Panc1 (cell line): ENCODE measurements around the gene OXCT1. TPM values are rescaled to one million over a fixed set of nuclear protein-coding genes. Genes with fewer than 3 reads are reported as not detected.

Experiments
- ATAC-seq: fragments of 200-7000 bp; cut with Tn5 transposase; 2 replicates; pipeline ENCODE4 v1.9.1; 2020; ENCODE audit warnings: mild to moderate bottlenecking, moderate library complexity
- BruUV-seq: library from RNA; stranded (reverse); fragments of 400-500 nt; replicated peaks from 2 replicates; lab custom pipeline; 2021; lab: Mats Ljungman, UMichigan
- CTCF ChIA-PET: fragments of 300-600 bp; sonication (Branson Sonifier 250); formaldehyde crosslinking; loops from one replicate; lab custom pipeline; 2022; ENCODE audit warnings: antibody characterized with exemption; lab: Charles Lee
- POLR2A ChIA-PET: fragments of 300-600 bp; sonication (Branson Sonifier 250); formaldehyde crosslinking; loops from one replicate; lab custom pipeline; 2022; ENCODE audit warnings: antibody characterized with exemption; lab: Charles Lee
- DNase-seq: peaks from one replicate; pipeline ENCODE4 v3.0.0-alpha.2; 2010; ENCODE audit warnings: low read depth, low spot score
- H3K27ac ChIP-seq: 2 replicates; pipeline ENCODE4 v1.5.1; 2011; ENCODE audit warnings: mild to moderate bottlenecking, low read length, inconsistent platforms
- H3K27me3 ChIP-seq: fragments of 200-500 bp; sonication (Bioruptor generic); 2 replicates; pipeline ENCODE4 v1.6.0; 2014; ENCODE audit warnings: low read length, inconsistent platforms; ENCODE audit not compliant: control insufficient read depth, insufficient read depth
- H3K36me3 ChIP-seq: fragments of 200-500 bp; sonication (Bioruptor generic); 2 replicates; pipeline ENCODE4 v1.5.1; 2014; ENCODE audit warnings: inconsistent platforms, mild to moderate bottlenecking, low read length, moderate library complexity; ENCODE audit not compliant: control insufficient read depth, insufficient read depth
- H3K4me1 ChIP-seq: 2 replicates; pipeline ENCODE4 v1.5.1; 2011; ENCODE audit warnings: inconsistent platforms, mild to moderate bottlenecking, low read length, moderate library complexity; ENCODE audit not compliant: control insufficient read depth, insufficient read depth
- H3K4me3 ChIP-seq, 2 experiments: 2 replicates each; pipeline ENCODE4 v1.5.1; 2011 to 2012; ENCODE audit warnings: low read depth in 2 of 2, low read length in 2 of 2, mild to moderate bottlenecking in 2 of 2, inconsistent platforms in 1 of 2, moderate library complexity in 1 of 2
- H3K9me3 ChIP-seq: fragments of 200-500 bp; sonication (Bioruptor generic); 2 replicates; pipeline ENCODE4 v1.5.1; 2014; ENCODE audit warnings: low read depth, mild to moderate bottlenecking, inconsistent platforms, low read length, moderate library complexity; ENCODE audit not compliant: control insufficient read depth, insufficient read depth
- CTCF ChIP-seq: fragments of 450-650 bp; IDR thresholded peaks from 2 replicates; pipeline ENCODE4 v1.5.1; 2017; ENCODE audit warnings: mild to moderate bottlenecking
- POLR2AphosphoS5 ChIP-seq: IDR thresholded peaks from 2 replicates; pipeline ENCODE4 v1.6.1; 2012; ENCODE audit warnings: mild to moderate bottlenecking, low read depth, low read length, moderate library complexity
- REST ChIP-seq, 2 experiments: IDR thresholded peaks; 2 replicates each; pipeline ENCODE4 v1.6.1; 2011 to 2012; ENCODE audit warnings: low read depth in 2 of 2, control low read depth in 1 of 2, low read length in 1 of 2, mild to moderate bottlenecking in 1 of 2, moderate library complexity in 1 of 2; ENCODE audit not compliant: insufficient read depth in 1 of 2
- SIN3A ChIP-seq: IDR thresholded peaks from 2 replicates; pipeline ENCODE4 v1.6.1; 2012; ENCODE audit warnings: low read depth, mild to moderate bottlenecking, low read length, moderate library complexity, borderline replicate concordance; ENCODE audit not compliant: insufficient read depth
- TCF7L2 ChIP-seq: IDR thresholded peaks from 2 replicates; pipeline ENCODE4 v1.6.1; 2011; ENCODE audit warnings: mild to moderate bottlenecking, low read depth, low read length, inconsistent platforms
- in situ Hi-C: cut with HindIII; loops from 2 replicates; pipeline ENCODE4 v1.10.0; 2016; ENCODE audit warnings: low sequenced_read_pairs, low pct_unique_long_range_greater_than_20kb
- intact Hi-C: fragments of 100-400 bp; cut with micrococcal nuclease; formaldehyde crosslinking; loops from one replicate; pipeline ENCODE4 v1.10.0; 2022; ENCODE audit not compliant: unreplicated experiment
- total RNA-seq: library from RNA; stranded (reverse); gene quantifications from one replicate; pipeline ENCODE4 v1.2.1, GENCODE V29; 2021; ENCODE audit not compliant: unreplicated experiment

OXCT1 gene
- total RNA-seq, 1 experiment from 2014 or later = 10.5 TPM

DNA sequence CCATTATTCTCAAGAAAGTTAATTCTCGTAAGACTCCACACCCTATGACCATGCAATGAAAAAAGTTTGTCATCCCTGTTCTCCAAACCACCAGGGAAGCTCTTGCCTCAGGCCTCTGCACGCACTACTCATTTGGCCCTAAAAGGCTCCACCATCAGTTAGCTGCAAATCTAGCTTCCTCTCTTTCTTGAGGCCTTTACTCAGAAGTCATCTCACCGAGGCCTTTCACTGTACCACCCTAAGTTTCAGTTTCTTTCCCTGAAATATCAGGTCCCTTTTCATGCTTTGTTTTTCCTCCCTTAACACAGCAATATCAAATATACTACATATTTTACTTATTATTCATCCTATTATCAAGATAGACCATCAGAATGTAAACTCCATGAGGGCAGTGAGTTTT, 39.1 kb downstream of the OXCT1 start:
- no peak overlapping the region for H3K27ac ChIP-seq
- H3K4me1 ChIP-seq = no peaks in the 10 kb centered on the region
- H3K27me3 ChIP-seq = no peaks in the 10 kb centered on the region
- no peak overlapping the region for H3K4me3 ChIP-seq
- intact Hi-C loops = no loop called here
- ATAC-seq (no peak), DNase-seq (no peak)
- ChIA-PET POLR2A (no interaction called here), CTCF (no interaction called here)
- no peaks in the 10 kb centered on the region for H3K9me3 ChIP-seq
- in situ Hi-C loops = no loop called here
- TF ChIP-seq SIN3A (no peak), REST (IDR thresholded peaks at IDR 0.05; ENCODE audit: insufficient read depth in 1 of 2, low read depth in 2 of 2, low read length in 1 of 2) (no peak), TCF7L2 (no peak), CTCF (no peak), POLR2AphosphoS5 (no peak)
- no peaks in the 10 kb centered on the region for H3K36me3 ChIP-seq
- no TSS peak for BruUV-seq

- intact Hi-C loops = no loop called here
- no peak overlapping the region for H3K4me3 ChIP-seq
- H3K36me3 ChIP-seq = no peaks in the 10 kb centered on the region; the same call in 1 of the 2 replicates
- no peak for ATAC-seq
- H3K27me3 ChIP-seq = no peaks in the 10 kb centered on the region
- TF ChIP-seq POLR2AphosphoS5 = no peak
- TF ChIP-seq TCF7L2 = no peak
- no peak for TF ChIP-seq SIN3A
- TF ChIP-seq REST (IDR thresholded peaks at IDR 0.05; ENCODE audit: insufficient read depth in 1 of 2, low read depth in 2 of 2, low read length in 1 of 2) = no peak
- no peak for TF ChIP-seq CTCF
- in situ Hi-C loops = no loop called here
- ChIA-PET CTCF (no interaction called here), POLR2A (no interaction called here)
- no TSS peak for BruUV-seq
- no peak overlapping the region for H3K27ac ChIP-seq
- no peak for DNase-seq
- H3K9me3 ChIP-seq = no peaks in the 10 kb centered on the region
- H3K4me1 ChIP-seq = no peaks in the 10 kb centered on the region
These were observed 42.4 kb downstream of the OXCT1 start for GRCh38 chr5:41827792-41828191.
